Measurements from ENCODE around the gene CDKN1C. TPM values are rescaled to one million over a fixed set of nuclear protein-coding genes. Genes with fewer than 3 reads are reported as not detected.

Gene CDKN1C
- total RNA-seq, 2 experiments from 2014 or later, result 0.41 to 0.69 TPM

DNA sequence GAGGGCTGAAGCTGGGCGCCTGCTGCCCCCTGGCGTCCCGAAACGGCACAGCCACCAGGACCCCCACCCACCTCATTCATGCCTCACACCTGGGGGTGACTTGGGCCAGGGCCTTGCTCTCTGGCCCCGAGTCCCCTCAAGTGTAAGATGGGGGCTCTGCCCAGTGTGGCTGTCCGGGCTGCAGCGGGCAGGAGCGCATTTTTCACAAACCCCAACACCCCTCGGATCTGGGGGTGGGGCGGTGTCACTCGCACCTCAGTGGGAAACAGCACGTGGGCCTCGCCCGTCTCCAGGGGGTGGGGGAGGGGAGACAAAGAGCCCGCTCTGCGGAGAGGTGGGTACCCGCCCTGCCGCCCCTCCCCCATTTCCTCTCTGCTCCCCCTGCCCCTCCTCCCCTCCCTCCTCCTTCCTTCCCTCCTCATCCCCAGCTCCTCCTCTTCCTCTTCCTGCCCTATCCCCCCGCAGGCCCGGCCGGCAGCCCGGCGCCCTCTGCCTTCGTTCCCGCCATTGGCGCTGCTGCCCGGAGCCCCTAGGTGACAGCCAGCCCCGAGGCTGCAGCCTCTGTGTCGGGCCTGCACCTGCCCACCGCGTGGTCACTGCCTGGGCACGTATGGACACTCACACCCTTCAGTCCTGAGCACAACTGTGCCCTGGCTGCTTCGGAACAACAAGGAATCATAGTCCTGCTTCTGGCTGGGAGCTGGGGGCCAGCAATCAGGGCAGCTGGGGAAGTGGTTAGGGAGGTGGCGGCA is 6.8 kb upstream of the CDKN1C start:
- Mint-ChIP-seq H3K27me3 (no peaks in the 10 kb centered on the region), H3K27ac (peak overlapping the region; percentile 84), H3K36me3 (no peaks in the 10 kb centered on the region), H3K4me1 (ENCODE audit: low read depth) (peaks cover 10% of the 10 kb centered on the region), H3K9me3 (no peaks in the 10 kb centered on the region), H3K4me3 (peak overlapping the region; percentile 80)
- ChIA-PET POLR2A (interaction anchor here (0.6 to 1.8 kb wide), 6 partner anchors 11 to 515 kb away, joined by 3 to 9 read pairs (median 4); partner anchors contain the start of genes KCNQ1OT1 and PHLDA2), CTCF (interaction anchor here (0.6 to 13.2 kb wide), 37 partner anchors 9 to 588 kb away, joined by 3 to 532 read pairs (median 4); partner anchors contain the start of genes KCNQ1OT1 and PHLDA2)
- intact Hi-C loops (cut with micrococcal nuclease), result loop anchor here (1.0 to 2.0 kb wide), 3 partner anchors 38 to 464 kb away; no protein-coding TSS in a partner anchor
- DNase-seq, result peak; percentile 80

DNA sequence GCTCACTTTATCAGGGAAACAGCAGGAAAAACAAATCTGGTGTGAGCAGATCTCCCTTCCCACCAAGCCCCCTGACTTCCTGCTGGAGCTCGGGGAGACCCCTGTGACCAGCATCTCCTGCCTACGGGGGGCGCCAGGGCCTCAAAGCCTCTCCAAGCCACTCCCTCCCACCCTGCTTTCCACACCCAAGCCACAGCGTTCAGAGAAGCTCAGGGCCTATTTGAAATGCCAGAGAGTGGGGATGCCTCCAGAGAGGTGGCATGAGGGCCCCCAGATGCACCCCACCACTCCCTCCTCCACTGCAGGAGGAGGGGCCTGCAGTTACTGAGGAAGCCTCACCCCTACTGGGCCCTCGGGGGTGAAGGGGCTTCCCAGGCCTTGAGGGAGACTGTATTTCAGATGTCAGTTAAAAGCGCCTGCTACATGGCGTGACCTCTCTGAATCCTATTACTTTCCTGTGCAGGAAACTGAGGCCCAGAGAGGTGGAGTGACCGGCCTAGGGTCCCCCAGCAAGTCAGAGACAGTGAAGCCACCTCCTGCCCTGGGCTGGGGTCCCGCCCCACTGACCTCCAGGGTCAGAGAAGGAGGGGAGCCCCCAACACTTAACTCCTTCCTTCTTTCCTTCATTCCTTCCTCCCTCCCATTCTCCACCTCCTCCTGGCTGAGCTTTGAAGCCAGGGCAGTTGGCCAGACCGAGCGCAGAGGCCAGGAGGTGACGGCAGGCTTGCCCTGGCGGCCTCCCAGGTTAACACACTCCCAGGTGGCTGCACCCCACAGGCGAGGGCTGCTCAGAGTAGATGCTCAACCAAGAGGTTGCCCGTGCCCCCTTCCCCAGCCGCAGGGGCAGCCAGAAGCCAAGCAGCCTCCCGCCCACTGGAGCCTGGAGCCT is 6.0 kb upstream of the CDKN1C start:
- intact Hi-C loops (cut with micrococcal nuclease), result loop anchor here (1.0 to 2.0 kb wide), 3 partner anchors 39 to 463 kb away; no protein-coding TSS in a partner anchor
- H3K4me1 Mint-ChIP-seq (ENCODE audit: low read depth), result peaks cover 12% of the 10 kb centered on the region
- no peaks in the 10 kb centered on the region for H3K36me3 Mint-ChIP-seq
- no peaks in the 10 kb centered on the region for H3K27me3 Mint-ChIP-seq
- no peak for DNase-seq
- ChIA-PET POLR2A (interaction anchor here (0.9 to 1.8 kb wide), 3 partner anchors 97 to 514 kb away, joined by 3 to 9 read pairs (median 5); no protein-coding TSS in a partner anchor), CTCF (interaction anchor here (0.6 to 13.2 kb wide), 28 partner anchors 8 to 588 kb away, joined by 3 to 532 read pairs (median 4); partner anchors contain the start of genes KCNQ1OT1 and PHLDA2)
- H3K4me3 Mint-ChIP-seq, result peak overlapping the region; percentile 80
- H3K9me3 Mint-ChIP-seq, result no peaks in the 10 kb centered on the region
- peak overlapping the region; percentile 70 for H3K27ac Mint-ChIP-seq

DNA sequence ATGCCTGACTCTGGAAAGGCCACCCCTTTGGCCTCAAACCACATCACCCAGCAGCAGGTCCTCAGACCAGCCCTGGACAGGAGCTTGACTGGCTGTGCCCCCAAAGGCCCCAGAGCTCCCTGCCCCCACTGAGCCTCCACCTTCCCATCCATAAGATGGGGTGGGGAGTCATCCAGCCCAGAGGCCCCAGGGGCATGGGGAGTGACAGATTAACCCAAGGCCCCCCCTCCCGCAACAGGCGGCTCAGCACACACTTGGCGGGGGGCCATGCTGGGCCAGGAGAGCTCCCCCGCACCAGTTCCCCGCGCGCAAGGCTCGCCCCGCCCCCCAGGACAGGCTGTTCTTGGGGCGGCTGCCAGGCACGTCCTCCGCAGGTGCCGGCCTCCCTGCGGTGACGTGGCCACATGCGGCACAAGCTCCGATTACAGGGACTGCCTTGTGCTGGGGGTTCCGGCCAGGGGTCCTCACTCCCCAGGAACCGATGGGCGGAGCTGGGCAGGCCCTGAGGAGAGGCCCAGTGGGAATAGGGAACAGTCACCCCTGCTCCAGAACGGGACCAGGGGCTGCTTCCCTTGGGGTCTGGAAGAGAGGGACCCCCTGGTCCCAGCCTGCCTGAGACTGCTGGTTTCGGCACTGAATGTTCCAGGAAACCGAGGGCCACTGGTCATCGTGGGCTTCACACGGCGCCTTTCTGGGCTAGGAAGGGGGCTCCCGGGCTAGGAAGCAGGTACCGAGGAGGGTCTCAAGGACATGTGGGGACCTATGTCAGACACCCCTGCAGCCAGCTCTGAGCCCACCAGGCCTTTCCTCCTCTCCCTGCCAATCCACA is 5.1 kb upstream of the CDKN1C start:
- Mint-ChIP-seq H3K36me3 (no peaks in the 10 kb centered on the region), H3K27me3 (no peaks in the 10 kb centered on the region), H3K4me1 (ENCODE audit: low read depth) (peaks cover 13% of the 10 kb centered on the region), H3K27ac (no peak overlapping the region), H3K4me3 (no peak overlapping the region), H3K9me3 (no peaks in the 10 kb centered on the region)
- no peak for DNase-seq
- CTCF ChIA-PET, result interaction anchor here (1.2 to 13.2 kb wide), 6 partner anchors 8 to 470 kb away, joined by 3 to 532 read pairs (median 16); a partner anchor contains a TSS
- POLR2A ChIA-PET, result no interaction called here
- intact Hi-C loops (cut with micrococcal nuclease), result no loop called here

DNA sequence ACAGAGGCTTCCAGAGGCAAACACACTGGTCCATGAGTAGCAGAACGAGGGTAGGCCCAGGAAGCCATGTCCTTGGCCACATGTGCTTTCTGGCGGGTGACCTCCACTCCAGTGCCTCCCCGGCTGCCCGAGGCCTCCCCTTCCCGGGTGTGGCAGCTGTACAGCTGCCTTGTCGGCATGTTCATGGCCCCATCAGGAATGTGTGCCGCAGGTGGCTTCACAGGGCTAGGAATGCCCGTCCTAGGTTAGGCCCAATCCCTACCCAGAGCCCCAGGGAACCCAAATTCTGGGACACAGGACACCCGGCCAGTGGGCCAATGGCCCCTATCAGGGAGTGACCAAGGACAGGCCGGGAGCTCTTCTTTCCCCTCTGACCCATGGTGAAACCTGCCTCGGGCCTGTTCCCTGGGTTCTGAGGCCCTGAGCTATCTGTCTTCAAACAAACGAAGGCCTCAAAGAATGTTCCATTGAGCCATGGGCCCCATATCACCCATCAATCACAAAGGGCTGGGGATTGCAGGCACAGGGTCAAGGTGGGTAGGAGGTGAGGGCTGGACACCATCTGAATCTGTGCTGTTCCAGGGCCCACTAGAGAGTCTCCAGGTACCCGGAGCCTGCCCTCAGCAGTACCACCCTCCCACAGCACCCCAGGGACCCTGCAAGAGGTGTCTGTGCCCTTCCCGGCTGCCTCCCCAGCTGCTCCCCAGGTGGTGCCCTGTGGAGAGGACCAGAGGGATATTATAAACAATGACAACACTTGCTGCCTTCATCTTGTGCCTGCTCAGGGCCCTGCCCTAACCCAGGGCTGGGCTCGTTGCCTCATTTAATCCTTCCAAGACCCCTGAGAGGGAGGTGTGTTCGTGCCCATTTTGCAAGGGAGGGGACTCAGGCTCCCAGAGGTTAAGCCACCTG is 4.0 kb upstream of the CDKN1C start:
- Mint-ChIP-seq H3K27me3 (no peaks in the 10 kb centered on the region), H3K27ac (no peak overlapping the region), H3K9me3 (no peaks in the 10 kb centered on the region), H3K36me3 (no peaks in the 10 kb centered on the region), H3K4me1 (ENCODE audit: low read depth) (peaks cover 13% of the 10 kb centered on the region), H3K4me3 (no peak overlapping the region)
- ChIA-PET POLR2A (no interaction called here), CTCF (interaction anchor here (0.5 to 13.2 kb wide), 14 partner anchors 8 to 462 kb away, joined by 3 to 532 read pairs (median 4); partner anchors contain the start of gene PHLDA2)
- intact Hi-C loops (cut with micrococcal nuclease), result loop anchor here (5.0 to 10.0 kb wide), 3 partner anchors 195 to 585 kb away; partner anchors contain the start of genes C11orf21, KCNQ1, KCNQ1OT1 and TSPAN32
- DNase-seq, result no peak

DNA sequence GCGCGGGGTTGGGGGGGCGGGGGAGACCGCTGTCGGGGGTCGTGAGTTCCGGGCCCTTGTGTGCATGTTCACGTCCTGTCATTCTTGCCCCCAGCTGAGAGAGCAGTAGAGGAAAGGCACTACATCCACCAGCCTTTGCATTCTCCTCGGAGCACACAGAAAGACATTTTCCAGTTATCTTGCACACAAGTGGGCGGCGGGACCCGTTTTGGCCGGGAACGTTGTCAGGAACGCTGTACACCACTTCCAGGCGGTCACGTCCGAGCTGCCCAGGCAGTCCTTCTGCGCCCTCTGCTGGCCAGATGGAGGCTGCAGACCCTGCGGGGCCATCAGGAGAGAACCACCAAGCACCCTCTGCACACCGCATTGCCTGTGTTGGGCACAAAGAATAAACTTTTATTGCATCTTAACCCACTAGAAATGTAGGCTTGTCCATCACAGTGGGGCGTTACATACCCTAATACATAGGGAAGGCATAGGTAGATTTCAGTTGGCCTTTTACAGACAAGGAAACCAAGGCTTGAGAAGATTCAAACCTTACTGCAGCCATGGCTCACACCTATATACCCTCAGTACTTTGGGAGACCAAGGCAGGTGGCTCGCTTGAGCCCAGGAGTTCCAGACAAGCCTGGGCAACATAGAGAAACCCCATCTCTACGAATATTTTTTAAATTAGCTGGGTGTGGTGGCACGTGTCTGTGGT is 2.8 kb upstream of the CDKN1C start:
- Mint-ChIP-seq H3K36me3 (no peaks in the 10 kb centered on the region), H3K27ac (no peak overlapping the region), H3K4me1 (ENCODE audit: low read depth) (peaks cover 13% of the 10 kb centered on the region), H3K9me3 (no peaks in the 10 kb centered on the region), H3K27me3 (no peaks in the 10 kb centered on the region), H3K4me3 (no peak overlapping the region)
- intact Hi-C loops (cut with micrococcal nuclease), result loop anchor here (1.0 to 10.0 kb wide), 4 partner anchors 194 to 584 kb away; partner anchors contain the start of genes C11orf21, KCNQ1, KCNQ1OT1 and TSPAN32
- CTCF ChIA-PET, result interaction anchor here (0.5 to 13.2 kb wide), 33 partner anchors 8 to 661 kb away, joined by 3 to 532 read pairs (median 4); partner anchors contain the start of genes KCNQ1 and PHLDA2
- peak; percentile 90 for DNase-seq
- POLR2A ChIA-PET, result interaction anchor here (0.9 kb wide), 1 partner anchor 355 kb away, joined by 6 read pairs; no protein-coding TSS in a partner anchor

DNA sequence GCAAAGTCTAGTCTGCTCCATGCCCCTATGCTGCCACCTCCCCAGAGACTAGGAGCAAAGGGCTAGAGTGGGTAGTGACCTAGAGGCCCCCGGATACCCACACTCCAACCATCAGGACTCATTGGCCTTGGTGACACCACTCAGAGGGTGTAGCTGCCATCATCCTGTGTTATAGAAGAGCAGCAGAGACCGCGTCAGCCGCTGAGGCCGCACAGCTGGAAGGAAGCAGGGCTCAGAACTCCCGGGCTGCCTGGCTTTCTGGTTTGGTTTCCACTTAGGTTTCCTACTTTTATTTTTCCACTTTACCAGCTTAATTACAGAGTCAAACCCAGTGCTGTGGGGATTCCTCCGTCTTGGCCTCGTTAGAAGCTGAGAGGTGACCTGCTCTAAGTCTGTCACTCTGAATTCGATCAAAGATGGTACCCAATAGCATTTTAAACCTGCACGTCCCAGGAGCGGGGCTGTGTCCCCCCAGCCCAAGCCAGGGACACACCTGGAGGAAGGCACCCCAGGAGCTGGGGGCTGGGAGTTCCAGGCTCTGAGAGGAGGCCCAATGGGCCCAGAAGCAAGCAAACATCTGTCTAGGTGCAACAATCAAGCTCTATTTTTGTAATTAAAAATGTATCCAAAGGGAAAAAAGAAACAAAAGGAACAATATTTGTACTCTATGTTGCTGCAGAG is 2.1 kb upstream of the CDKN1C start:
- Mint-ChIP-seq H3K27ac (no peak overlapping the region), H3K4me1 (ENCODE audit: low read depth) (peaks cover 13% of the 10 kb centered on the region), H3K4me3 (no peak overlapping the region), H3K36me3 (no peaks in the 10 kb centered on the region), H3K9me3 (no peaks in the 10 kb centered on the region), H3K27me3 (peaks cover 2% of the 10 kb centered on the region)
- CTCF ChIA-PET, result interaction anchor here (0.6 to 13.2 kb wide), 34 partner anchors 9 to 660 kb away, joined by 3 to 532 read pairs (median 4); partner anchors contain the start of genes KCNQ1 and PHLDA2
- POLR2A ChIA-PET, result interaction anchor here (0.8 to 0.9 kb wide), 2 partner anchors 15 to 355 kb away, joined by 3 to 6 read pairs; a partner anchor contains a TSS
- intact Hi-C loops (cut with micrococcal nuclease), result loop anchor here (1.0 to 10.0 kb wide), 4 partner anchors 193 to 583 kb away; partner anchors contain the start of genes C11orf21, KCNQ1, KCNQ1OT1 and TSPAN32
- DNase-seq, result no peak

DNA sequence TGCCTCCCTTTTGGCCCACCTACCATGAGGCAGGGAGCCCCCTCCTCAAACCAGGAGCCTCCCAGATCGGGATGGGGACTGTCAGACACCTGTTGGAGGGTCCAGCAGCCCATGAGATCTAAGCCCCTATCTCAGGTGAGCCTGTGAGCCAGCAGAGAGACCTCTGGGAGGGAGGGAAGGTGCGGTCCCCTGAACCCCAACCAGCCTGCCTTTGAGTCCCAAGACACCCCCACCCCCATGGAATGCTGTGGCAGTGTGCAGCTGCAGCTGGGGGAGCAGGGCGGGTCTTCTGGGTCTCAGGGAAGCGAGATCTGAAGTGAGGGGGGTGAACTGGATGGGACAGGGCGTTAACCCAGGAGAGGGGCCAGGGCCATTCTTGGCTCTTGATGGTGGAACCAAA is 1.4 kb upstream of the CDKN1C start:
- no peaks in the 10 kb centered on the region for H3K36me3 Mint-ChIP-seq
- peak overlapping the region; percentile 59 for H3K4me3 Mint-ChIP-seq
- POLR2A ChIA-PET, result no interaction called here
- no peaks in the 10 kb centered on the region for H3K9me3 Mint-ChIP-seq
- peaks cover 10% of the 10 kb centered on the region for H3K4me1 Mint-ChIP-seq (ENCODE audit: low read depth)
- CTCF ChIA-PET, result interaction anchor here (1.0 to 13.2 kb wide), 14 partner anchors 9 to 466 kb away, joined by 3 to 532 read pairs (median 8); partner anchors contain the start of genes KCNQ1 and PHLDA2
- H3K27ac Mint-ChIP-seq, result no peak overlapping the region
- H3K27me3 Mint-ChIP-seq, result peaks cover 2% of the 10 kb centered on the region
- intact Hi-C loops (cut with micrococcal nuclease), result loop anchor here (5.0 to 10.0 kb wide), 3 partner anchors 192 to 582 kb away; partner anchors contain the start of genes C11orf21, KCNQ1, KCNQ1OT1 and TSPAN32
- no peak for DNase-seq

DNA sequence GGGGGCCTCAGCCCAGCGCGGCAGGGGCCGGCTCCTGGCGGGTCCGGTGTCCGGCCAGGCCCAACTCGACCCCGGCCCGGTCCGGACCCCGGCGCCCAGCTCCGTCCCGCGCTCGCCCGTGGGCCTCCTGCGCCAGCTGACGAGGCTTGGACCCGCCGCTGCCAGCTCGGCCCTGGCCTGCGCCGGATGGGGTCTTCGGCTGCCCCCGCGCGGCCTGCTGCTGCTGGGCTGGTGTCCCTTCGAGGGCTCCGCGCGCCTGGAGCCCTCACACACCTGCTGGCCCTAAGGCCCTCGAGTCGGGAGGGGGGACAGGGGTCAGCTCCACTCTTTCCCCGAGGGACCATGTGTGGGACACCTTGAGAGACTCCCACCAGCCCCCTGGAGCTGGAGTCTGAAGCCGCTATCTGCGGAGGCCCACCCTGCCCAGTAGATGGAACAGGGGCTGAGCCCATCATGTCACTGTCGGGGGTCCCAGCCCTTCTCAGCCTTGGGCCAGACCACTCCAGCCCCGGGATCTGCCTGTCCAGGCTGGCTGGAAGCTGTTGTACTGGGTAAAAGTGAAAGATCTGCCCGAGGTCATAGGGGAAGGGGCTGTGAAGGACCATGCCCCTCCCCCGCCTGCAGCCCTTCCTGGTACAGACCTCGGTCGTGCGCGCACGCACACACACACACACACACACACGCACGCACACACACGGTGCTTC is 768 bp upstream of the CDKN1C start:
- CTCF ChIA-PET, result interaction anchor here (1.3 to 13.2 kb wide), 5 partner anchors 9 to 466 kb away, joined by 3 to 532 read pairs (median 6); no protein-coding TSS in a partner anchor
- Mint-ChIP-seq H3K27ac (peak overlapping the region; percentile 24), H3K9me3 (no peaks in the 10 kb centered on the region), H3K36me3 (no peaks in the 10 kb centered on the region), H3K27me3 (peaks cover 2% of the 10 kb centered on the region), H3K4me1 (ENCODE audit: low read depth) (peaks cover 4% of the 10 kb centered on the region), H3K4me3 (peak overlapping the region; percentile 59)
- intact Hi-C loops (cut with micrococcal nuclease), result loop anchor here (5.0 to 10.0 kb wide), 3 partner anchors 192 to 582 kb away; partner anchors contain the start of genes C11orf21, KCNQ1, KCNQ1OT1 and TSPAN32
- POLR2A ChIA-PET, result no interaction called here
- peak; percentile 36 for DNase-seq

Measured in activated CD4-positive, alpha-beta memory T cell treated with anti-CD3 and anti-CD28 coated beads for 36 hours (primary cell).